Putamen (tissue), 1 donor: ENCODE measurements around the gene RADIL.

Experiments
- DNase-seq: peaks from one replicate; pipeline ENCODE4 v3.0.0-alpha.2; 2016; ENCODE audit warnings: low spot score

Gene RADIL

GRCh38 chr7:4775250-4775847, 108.2 kb downstream of the RADIL start, which contains the start of gene AP5Z1:
Gene AP5Z1 (plus strand): TSS chr7:4775623. CDS start chr7:4775716, 93 bp downstream.
- DNase-seq = peak; percentile 97

DNA sequence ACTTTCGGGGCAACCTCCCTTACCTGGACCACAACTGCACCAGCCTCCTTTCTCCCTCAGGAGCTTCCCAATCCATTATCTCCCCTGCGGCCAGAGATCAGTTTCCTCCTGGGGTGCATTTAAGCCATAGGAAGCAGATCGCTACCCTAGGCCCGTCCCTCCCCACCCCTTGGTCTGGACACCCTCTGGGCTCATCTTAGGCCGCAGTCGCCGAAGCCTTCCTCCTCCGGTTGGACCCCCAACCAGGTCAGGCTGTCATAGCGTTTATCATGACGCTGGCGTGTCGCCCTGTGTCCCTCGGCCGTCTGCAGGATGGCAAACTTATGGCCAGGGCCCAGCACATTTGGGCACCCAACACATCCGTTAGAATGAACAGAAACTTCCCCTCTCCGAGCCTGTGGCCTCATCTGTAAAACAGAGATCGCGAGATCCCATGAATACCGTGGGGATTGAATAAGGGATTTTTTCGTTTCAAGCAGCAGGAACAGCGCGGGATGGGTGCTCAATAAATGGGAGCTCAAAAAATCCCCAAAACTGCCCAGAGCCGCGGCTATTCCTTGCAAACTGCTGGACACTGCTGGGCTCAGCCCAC, 108.8 kb downstream of the RADIL start:
- peak; percentile 39 for DNase-seq

GRCh38 chr7:4774007-4774406, 109.5 kb downstream of the RADIL start:
- no peak for DNase-seq

DNA sequence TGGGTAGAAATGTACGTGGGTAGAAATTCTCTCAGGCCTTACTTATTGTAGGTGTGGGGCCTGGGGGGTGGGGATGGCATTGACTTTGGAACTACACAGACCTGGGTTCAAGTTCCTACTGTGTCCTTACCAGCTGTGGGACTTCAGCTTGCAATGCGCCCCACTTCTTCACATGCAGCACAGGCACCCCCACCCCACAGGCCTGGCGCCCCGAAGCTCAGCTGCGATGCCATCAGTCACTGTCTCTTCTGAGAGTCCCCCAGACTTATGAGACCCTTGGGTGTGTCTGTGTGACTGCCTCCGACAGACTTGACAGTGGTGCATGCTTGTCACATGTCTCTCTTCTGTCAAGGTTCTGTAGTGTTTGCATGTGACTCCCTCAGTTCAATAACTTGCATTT, 111.2 kb downstream of the RADIL start:
- no peak for DNase-seq

DNA sequence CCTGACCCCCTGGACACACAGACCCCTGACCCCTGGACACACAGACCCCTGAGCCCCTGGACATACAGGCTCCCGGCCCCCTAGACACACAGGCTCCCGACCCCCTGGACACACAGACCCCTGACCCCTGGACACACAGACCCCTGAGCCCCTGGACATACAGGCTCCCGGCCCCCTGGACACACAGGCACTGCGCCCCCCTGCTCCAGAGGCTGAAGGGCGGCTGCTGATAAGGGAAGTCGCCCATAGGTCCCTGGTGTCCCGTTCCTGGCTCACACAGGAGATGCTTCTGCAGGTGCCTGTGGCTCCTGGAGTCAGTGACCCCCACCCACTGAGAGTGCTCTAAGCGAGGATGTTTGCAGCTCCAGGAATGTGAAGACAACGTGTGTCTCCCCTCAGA, 111.8 kb downstream of the RADIL start:
- no peak for DNase-seq

- no peak for DNase-seq
These were observed 112.6 kb downstream of the RADIL start for GRCh38 chr7:4770886-4771285.

DNA sequence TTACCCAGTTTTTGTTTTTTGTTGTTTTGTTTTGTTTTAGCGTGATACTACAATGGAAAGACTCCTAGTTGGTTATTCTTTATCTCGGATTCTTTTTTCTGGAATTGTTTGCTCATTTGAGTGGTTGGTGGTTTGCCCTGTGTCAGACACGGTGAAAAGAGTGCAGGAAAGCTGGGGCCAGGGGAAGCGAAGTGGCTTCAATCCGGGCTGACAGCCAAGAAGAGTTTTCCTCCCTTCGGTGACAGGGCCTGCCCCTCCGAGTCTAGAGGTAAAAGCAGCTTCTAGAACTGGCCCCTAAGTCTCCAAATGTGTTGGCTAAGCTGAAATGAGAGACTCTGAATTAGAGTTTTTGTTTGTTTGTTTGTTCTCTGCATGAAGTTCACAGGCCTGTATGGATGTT, 113.8 kb downstream of the RADIL start:
- no peak for DNase-seq

GRCh38 chr7:4768597-4769569, 114.6 kb downstream of the RADIL start:
- no peak for DNase-seq

- no peak for DNase-seq
These were observed 116.6 kb downstream of the RADIL start for GRCh38 chr7:4766666-4767519.

- DNase-seq = no peak
These were observed 117.6 kb downstream of the RADIL start for GRCh38 chr7:4765776-4766490.

GRCh38 chr7:4764402-4765007, 119.0 kb downstream of the RADIL start:
- no peak for DNase-seq

DNA sequence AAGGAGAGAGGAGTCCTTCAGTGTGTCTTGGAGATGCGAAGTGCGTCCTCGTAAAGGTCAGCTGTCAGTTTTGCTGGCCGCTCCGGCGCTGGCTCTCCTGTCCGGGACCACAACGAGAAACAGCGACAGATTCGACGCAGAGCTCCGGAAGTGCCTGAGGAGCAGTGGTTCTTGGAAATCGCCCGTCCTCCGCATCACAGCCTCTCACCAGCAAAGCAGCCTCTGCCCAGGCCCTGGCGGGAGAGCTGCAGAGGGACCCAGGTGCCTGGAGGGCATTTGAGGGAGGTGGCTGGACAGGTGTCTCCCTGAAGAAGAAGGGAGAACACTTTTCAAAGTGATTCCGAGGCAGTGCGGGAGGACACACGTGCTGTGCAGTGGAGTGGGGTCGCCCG, 119.7 kb downstream of the RADIL start:
- DNase-seq = no peak

DNA sequence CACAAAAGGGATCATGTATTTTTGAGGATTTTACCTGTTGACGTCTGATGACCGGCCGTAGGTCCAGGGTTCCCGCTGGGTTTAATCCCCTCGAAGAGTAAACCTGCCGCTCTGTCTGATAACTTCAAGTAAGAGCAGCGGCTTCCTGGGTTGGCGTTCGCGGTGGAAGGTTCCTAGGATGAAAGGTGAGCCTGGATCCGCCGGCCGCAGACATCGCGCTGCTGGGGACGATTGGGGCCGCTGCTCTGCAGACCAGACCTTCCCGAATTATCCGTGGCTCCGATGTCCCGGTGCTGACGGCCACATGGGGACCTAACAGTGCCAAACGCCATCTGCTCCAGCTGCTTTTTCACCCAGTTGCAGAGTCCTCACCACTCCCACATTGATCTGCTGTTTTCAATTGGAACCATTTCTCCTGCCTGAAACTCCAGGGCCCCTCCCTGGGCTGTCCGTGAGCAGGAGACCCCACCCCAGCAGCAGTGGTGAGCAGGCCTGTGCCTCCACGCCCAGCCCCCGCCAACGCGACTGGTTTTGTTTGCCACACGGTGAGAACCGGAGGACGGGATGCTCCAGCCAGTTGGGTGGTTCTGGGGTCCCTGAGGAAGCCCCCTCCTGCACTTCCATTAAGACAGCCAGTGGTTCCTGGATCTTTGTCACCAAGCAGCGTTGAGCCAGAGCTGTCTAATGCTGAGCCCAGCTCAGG, 120.3 kb downstream of the RADIL start:
- no peak for DNase-seq

GRCh38 chr7:4762121-4763055, 121.1 kb downstream of the RADIL start:
- DNase-seq = no peak

DNA sequence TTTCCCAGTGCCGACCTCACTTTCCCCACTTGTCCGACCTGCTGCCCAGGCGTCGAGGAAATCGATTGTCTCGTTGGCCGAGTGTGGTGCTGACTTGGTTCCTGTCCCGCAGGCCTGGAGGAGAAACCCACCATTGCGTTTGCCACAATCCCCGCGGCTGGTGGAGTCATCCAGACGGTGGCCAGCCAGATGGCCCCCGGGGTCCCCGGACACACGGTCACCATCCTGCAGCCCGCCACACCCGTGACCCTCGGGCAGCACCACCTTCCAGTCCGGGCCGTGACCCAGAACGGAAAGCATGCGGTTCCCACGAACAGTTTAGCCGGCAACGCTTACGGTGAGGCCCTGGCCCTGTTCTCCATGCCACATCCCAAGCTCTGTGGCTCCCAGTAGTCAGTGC, 122.6 kb downstream of the RADIL start:
- no peak for DNase-seq

- DNase-seq = no peak
These were observed 124.3 kb downstream of the RADIL start for GRCh38 chr7:4759211-4759610.

DNA sequence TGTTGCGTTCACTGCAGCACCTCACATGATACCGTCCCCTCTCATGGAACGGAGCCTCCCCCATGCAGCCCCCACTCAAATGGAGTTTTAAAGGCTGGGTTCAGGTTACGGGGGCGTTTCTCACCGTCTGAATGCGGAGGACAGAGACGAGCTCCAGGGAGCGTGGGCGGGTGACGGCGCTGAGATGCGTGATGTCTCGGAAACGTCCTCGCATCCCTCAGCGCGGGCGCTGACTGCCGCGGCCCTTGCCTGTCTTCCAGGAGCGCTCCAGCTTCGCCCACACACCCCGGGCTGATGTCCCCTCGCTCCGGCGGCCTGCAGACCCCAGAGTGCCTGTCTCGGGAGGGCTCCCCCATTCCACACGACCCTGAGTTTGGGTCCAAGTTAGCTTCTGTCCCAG, 124.7 kb downstream of the RADIL start:
- no peak for DNase-seq

DNA sequence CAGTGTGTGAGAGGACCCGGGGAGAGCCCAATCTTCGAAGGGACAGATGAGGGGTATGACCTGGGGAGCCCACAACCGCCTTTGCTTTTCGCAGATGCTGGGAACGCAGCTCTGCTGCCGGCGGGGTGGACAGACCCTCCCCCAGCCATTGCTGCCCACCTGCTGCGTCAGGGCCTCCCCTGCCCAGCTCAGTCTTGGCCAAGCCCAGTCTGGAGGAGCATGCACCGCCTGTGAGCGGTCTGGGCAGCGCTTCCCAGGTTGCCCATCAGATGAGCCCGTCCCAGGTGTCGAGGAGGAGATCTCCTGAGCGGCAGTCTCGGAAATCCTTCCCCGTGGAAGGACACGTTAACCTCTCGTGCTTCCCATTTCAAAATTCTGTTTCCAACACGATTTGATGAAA, 125.4 kb downstream of the RADIL start:
- no peak for DNase-seq

DNA sequence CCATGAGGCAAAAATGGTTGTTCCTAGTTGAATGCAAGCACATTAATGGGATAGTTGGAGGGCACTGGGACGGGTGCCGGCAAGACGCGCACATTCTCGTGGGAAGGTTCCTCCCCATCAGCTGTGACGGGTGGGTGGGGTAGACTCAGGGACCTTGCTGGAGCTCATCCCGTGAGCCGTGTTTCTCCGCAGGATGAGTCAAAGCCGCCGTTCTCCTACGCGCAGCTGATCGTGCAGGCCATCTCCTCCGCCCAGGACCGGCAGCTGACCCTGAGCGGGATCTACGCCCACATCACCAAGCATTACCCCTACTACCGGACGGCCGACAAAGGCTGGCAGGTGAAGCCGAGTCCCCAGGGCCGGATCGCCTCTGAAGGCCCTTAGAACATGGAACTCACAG, 128.5 kb downstream of the RADIL start:
- DNase-seq = no peak
